Globus pallidus (tissue), 1 donor: ENCODE measurements around the gene NDUFV1.
"Not testable (repeated sequence)": the region's sequence is repeated elsewhere in the genome, so short reads cannot be mapped to it uniquely, and the experiment has no call there.

ENCODE experiments used
- DNase-seq: peaks from one replicate; pipeline ENCODE4 v3.0.0-alpha.2; 2015; ENCODE audit warnings: low spot score

NDUFV1 gene

GRCh38 chr11:67606492-67607295, at the start of gene NDUFV1:
TSS of gene NDUFV1 (plus strand) at chr11:67606936. CDS start at chr11:67607005, 69 bp downstream.
- peak; percentile 94 for DNase-seq

GRCh38 chr11:67558084-67558772, 48.5 kb upstream of the NDUFV1 start:
- DNase-seq, result no peak

- no peak for DNase-seq
Measured at GRCh38 chr11:67561971-67562619, 44.6 kb upstream of the NDUFV1 start.

GRCh38 chr11:67562963-67563704, 43.6 kb upstream of the NDUFV1 start:
- DNase-seq, result no peak

- not testable (repeated sequence) for DNase-seq
Measured at GRCh38 chr11:67563705-67564114, 43.0 kb upstream of the NDUFV1 start.

GRCh38 chr11:67564230-67564629, 42.5 kb upstream of the NDUFV1 start:
- no peak for DNase-seq

- DNase-seq, result no peak
Measured at GRCh38 chr11:67571443-67571842, 35.3 kb upstream of the NDUFV1 start.

GRCh38 chr11:67572305-67572704, 34.4 kb upstream of the NDUFV1 start:
- DNase-seq, result no peak

- peak; percentile 40 for DNase-seq
Measured at GRCh38 chr11:67572747-67573419, 33.9 kb upstream of the NDUFV1 start.

GRCh38 chr11:67574938-67575337, 31.8 kb upstream of the NDUFV1 start:
- DNase-seq, result no peak

GRCh38 chr11:67576735-67577475, 29.8 kb upstream of the NDUFV1 start:
- no peak for DNase-seq

GRCh38 chr11:67577951-67578350, 28.8 kb upstream of the NDUFV1 start:
- no peak for DNase-seq

GRCh38 chr11:67581469-67581868, 25.3 kb upstream of the NDUFV1 start:
- DNase-seq, result no peak

- DNase-seq, result no peak
Measured at GRCh38 chr11:67582011-67582410, 24.7 kb upstream of the NDUFV1 start.

GRCh38 chr11:67583247-67584204, 23.2 kb upstream of the NDUFV1 start, which contains the start of gene GSTP1:
TSS of gene GSTP1 (plus strand) at chr11:67583812. CDS start at chr11:67583844, 32 bp downstream.
- DNase-seq, result peak; percentile 90

GRCh38 chr11:67584205-67584880, 22.4 kb upstream of the NDUFV1 start:
- DNase-seq, result peak; percentile 54

GRCh38 chr11:67584881-67585873, 21.6 kb upstream of the NDUFV1 start:
- no peak for DNase-seq

GRCh38 chr11:67585911-67586310, 20.8 kb upstream of the NDUFV1 start:
- no peak for DNase-seq
